ENCODE measurements around the gene MAPRE2.

MAPRE2 gene

DNA sequence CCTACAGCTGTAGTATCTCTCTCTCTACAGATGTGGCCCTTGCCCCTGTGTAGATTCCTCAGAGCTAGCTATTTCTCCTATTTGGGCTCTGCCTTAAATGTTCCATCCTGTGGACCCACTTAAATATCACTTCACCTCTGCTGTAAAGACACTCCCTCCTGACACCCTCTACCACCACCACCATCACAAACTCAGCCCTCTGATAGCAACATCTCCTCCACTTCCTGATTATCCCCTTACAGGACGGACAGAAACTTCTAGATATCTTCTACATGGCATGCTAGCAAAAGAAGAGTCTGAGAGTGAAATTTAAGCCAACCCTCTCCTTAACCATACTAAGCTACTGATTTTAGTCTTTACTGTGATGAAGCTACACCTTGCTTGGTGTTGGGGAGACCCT is 3.2 kb upstream of the MAPRE2 start:
- no peak for DNase-seq (ENCODE audit: low read depth)

DNA sequence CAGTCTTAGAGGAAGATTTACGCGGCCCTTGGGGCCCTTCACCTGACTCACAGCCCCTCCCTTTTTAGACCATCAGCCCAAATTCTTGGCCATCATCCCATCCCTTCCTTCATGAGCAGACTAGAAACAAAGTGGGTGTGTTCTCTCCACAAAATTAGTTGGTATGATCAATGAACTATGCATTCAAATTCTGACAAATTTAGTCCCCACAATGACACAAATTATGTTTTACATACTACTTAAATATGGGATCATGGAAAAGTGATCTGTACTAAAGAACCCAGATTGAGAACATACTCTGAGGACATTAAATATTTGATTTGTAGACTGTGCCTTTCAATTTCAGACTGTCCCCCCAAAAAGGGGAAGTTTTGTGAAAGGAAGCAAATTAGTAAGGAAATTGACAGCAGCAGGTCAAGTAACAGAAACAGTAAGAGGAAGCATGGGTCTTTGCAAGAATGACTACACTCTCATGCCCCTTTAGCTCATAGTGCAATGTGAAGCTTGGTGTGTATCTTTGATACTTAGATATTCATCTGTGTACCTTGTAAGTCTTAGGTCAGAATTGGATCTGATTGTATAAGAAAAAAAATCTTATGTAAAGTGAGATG is 2.2 kb upstream of the MAPRE2 start:
- DNase-seq (ENCODE audit: low read depth): no peak

DNA sequence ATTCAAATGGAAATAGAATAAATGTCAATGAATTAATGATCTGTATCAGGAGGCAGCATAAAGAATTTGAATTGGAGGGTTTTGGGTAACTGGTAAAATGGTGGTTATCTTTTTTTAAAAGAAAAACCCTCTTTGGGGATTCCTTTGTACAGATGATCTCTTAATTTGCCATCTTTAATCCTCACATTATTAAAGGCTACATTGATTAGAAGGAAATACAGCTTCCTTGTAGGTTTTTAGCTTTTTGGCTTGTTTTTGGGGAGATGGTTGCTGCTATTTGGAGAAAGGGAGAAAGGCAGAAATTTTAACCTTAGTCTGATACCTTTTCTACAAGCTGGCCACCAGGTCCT is 600 bp upstream of the MAPRE2 start:
- no peak for DNase-seq (ENCODE audit: low read depth)

DNA sequence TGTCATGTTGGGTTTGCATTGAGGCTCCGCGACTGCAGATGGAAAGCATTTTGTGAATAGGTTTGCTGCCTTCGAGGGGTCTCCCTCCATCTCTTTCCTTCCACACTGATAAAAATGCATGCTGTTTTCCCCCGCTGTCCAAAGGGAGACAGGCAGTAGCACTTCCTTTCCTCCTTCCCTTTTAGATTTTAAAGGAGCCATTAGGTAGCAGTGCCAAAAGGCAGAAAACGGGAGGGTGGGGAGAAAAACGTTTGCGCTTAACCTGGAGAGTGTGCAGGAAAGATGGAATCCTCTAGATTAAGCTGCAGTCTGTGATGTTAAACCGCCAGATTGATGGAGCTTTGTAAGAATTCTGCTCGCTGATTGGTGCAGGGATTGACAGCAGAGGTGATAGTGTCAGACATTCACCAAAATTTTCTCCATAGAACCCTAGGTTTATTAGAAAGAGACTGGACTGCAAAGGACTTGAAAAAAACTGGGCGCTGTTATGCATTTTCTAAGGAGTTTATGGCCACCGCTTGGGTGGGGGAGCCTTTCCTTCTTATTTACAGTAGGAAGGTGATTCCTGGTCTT is 688 bp downstream of the MAPRE2 start:
- no peak for DNase-seq (ENCODE audit: low read depth)

DNA sequence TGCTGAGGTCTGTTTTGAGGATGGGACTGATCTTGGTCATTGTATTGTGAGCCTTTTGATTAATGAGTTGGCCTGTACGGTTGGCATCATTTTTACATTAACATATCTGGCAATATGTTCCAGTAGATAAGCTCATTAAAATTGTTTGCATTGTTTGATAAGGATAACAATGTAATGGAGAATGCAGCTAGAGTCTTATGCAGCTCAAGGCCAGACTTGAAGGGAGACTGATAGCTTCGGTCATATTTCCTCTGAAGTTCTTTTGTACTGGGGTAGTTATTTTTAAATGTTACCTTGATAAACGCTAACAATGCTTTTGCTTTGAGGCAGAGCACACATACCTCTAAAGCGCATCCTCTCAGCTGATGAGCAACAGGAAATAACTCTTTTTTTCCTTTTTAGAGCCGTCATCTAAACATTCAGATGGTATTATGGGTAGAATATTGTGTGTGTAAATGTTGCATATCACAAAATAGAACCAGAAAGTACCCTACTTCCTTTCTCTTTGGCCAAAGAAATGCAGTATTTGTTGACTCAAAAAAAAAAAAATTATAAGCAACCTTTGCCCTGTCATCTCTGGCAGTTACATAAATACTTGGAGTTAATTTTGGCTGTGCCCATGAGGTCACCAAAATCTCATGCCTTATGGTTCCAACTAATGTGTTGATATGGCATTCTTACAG is 1.3 kb downstream of the MAPRE2 start:
- no peak for DNase-seq (ENCODE audit: low read depth)

DNA sequence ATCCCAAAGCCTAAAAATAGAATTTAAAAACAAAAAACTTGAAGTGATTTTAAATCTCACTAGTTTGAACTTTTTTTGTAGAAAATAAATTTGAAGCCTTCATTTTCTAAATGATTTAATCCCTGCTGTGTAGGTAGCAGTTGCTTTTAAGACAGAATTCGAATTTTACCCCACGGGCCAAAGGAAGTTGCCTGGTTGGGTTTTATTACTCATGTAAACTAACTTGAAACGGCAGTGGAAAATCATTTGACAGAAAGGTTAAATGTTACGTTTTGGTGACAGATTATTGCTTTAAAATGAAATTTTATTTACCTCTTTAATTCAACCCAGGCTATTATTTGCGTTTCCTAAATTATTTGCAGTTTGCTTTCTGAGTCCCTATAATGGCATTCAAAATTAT is 2.0 kb downstream of the MAPRE2 start:
- DNase-seq (ENCODE audit: low read depth): no peak

DNA sequence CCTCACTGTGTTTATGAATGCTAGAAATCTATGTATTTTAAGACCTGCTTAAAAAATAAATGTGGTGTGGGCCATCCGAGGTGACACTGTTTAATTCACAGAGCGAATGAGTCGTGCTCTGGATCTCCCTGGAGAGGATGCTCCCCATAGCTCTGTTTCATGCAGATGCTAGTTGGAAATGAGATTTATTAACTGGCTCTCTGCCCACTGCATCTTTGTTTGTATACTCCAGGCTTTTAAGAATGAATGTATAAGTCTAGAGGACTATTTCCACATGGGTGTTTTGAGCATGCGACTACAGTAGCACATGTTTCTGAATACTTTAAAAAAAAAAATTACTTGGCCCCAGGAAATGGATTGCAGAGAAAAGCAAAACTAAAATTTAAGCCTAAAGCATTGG is 3.9 kb downstream of the MAPRE2 start:
- no peak for DNase-seq (ENCODE audit: low read depth)

DNA sequence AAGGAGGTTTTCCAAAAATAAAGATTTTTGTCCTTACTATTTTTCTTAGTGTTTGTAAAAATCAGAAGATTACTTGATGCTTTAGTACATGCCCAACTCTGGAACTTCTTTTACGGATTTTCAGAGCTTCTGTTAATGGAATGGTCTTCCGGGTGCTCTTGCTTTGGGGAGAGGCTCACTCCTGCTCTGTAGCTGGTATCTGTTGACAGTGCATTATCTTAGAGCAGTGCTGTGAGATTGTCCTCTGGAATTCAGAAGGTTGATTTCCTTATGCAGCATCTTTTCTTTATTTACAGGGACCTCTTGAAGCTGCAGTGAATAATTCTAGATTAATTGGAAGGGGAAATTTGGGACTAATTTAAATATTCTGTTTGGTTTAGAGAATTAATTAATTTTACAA is 4.6 kb downstream of the MAPRE2 start:
- no peak for DNase-seq (ENCODE audit: low read depth)

DNA sequence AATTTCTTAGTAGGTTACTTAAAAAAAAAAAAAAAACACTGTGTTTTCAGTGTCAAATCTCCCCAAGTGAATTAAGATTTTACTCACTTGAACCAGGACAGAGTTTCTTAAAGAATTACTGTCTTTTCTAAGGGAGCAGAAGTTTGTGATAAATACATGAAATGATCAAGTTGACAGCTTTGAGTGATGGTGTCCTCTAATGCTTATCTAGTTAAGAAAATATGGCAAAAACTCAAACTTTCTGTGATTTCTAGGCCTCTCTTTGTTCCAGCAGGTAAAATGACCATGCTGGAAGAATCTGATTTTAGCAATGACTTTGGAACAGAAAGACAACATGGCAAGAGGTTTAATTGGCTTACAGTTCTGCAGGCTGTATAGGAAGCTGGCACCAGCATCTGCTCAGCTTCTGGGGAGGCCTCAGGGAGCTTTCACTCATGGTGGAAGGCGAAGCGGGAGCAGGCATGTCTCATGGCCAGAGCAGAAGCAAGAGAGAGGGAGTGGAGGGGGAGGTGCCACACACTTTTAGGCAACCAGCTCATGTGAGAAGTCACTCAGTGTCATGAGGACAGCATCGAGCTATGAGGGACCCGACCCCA is 6.6 kb downstream of the MAPRE2 start:
- no peak for DNase-seq (ENCODE audit: low read depth)

DNA sequence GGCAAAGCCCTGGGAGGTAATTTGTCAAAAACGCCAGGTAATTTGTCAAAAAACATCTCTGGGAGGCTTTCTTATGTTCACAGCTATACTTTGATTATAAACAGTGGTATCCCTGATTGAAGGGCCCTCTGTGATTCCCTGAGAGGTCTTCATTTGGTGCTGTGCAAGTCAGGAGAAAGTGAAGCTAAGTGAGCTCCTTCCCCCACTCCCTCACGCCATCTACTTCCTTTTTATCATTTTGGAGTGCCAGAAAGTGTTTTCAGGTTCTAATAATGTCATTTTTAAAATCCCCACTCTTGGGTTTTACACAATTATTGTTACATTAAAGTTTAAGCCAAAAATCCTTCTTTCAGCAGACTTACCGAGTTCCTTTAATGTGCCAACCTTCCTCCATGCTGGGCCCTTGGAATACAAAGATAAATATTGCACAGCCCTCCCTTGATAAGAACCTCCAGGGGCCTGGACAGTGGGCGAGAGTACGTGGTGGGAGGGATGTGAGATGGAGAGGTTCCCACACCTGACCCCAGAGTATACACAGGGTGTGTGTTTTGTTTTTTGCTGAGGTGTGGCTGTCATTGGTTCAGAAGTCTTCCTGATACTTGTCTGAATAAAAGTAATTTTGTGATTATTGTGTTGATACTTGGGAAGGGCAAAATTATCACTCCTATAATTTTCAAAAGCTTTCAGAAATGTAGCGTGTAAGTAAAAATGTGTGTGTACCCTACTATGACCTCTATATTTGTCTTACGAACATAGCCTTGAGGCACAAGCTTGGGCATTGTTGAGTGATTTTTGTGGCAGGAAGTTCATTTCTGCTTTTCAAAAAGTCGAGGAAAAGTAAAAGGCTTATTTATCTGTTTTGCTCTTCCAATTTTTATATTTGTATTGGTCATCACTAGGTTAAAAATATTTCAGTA is 8.2 kb downstream of the MAPRE2 start:
- DNase-seq (ENCODE audit: low read depth): no peak

DNA sequence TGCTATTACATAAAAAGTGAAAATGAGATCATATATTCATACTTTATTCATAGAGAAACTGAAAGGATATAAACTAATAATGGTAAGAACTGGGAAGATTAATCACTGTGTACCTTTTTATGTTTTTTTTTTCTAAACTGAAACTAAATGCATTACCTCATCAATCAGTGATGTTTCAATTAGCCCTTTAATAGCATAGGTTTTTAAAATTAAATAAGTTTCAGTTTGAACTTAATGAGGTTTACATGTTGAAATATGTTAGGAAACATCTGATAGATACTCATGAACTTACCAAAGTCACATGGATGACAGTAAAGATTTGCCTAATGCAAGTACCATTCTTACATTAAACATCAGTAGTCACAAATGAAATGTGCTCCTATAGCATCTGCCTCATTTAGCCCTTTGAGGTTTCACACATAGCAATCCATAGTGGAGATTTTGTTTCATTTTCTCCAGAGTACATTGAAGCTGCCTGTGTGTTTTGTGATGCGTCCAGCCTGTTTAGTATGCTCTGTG is 8.9 kb downstream of the MAPRE2 start:
- no peak for DNase-seq (ENCODE audit: low read depth)

DNA sequence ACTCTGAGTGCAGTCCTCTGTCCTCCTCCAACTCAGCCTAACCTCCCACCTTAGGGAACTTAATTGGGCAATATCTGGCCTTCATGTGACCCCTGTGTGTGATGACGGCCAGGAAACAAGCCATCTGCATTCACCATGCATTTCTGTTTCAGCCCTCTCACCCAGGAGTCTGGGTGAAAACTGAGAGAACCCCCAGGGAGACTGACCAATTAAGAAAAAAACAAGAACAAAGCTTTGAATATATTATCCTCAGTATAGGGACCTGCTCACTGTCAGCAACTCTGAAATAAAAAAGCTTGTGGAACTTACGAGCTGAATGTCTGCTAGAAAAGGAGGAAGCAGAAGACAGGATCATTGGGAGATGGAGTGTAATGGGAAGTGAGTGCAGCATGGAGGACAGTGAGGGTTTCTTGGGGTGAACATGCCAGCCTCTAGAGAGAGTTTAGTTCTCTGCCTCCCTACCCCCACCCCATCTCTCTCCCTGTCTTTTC is 9.5 kb downstream of the MAPRE2 start:
- no peak for DNase-seq (ENCODE audit: low read depth)

DNA sequence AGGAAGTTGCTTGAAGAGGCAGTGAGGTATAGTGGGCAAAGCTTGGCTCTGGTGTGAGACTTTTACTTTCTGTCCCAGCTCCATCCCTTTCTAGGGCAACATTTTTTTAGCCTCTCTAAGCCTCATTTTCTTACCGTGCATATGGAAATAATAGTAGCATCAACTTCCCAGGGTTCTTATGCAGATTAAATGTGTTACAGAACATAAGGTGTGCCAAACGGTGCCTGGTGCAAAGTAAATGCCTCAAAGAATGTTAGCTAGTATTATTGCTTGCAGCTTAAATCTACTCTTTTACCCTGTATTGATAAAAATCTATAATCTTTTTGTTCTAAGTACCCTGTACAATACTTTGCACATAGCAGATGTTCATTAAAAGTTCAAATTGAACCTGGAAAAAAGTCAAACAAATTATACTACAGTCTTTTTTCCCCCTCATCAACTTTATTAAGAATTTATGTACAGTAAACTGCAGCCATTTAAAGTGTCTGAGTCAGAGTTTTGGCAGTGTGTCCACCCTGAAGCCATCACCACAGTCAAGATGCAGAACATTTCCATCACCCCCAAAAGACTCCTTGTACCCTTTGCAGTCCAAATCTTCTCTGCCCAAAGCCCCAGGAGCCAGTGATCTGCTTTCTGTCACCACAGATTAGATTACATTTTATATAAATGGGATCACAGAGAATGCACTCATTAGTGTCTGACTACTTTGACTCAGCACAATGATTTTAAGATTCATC is 10.6 kb downstream of the MAPRE2 start:
- DNase-seq (ENCODE audit: low read depth): no peak

DNA sequence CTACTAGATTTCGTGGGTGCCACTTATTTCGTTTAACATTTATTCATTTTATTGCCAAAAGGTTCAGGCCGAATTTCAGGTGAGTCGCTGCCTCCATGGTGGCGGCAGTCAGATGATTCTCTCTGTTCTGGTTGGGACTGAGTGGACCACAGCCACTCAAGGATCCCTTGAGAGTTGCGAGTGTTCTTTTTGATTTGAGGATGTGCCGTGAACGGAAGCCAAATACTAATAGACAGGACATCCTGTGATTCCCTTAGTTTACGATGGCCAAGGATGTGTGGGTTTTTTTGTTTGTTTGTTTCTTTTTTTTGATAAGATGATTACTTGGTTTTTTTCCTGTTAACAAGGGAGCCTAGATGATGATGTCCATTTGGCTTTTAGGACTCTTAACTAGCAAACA is 13.2 kb downstream of the MAPRE2 start:
- DNase-seq (ENCODE audit: low read depth): no peak

DNA sequence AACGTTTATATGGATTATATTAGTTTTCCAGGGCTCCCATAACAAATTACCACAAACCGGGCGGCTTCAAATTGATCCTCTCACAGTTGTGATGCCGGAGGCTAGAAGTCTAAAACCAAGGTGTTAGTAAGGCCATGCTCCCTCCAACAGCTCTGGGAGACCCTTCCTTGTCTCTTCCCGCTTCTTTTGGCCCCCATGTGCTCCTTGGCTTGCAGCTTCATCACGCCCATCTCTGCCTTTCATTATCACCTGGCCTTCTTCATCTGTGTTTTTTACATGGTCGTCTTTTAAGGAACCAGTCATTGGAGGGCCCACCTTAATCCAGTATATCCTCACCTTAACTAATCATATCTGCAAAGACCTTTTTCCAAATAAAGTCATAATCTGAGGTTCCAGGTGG is 13.9 kb downstream of the MAPRE2 start:
- no peak for DNase-seq (ENCODE audit: low read depth)

DNA sequence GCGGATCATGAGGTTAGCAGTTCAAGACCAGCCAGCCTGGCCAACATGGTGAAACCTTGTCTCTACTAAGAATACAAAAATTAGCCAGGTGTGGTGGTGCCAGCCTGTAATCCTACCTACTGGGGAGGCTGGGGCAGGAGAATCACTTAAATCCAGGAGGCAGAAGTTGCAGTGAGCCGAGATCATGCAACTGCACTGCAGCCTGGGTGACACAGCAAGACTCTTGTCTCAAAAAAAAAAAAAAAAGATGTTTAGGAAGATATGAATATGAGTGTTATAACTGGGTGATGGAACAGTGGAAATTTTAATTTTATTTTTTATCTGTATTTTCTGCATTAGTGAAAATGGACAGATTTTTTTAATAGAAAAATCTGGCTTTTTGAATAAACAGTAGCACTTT is 14.5 kb downstream of the MAPRE2 start:
- DNase-seq (ENCODE audit: low read depth): no peak

DNA sequence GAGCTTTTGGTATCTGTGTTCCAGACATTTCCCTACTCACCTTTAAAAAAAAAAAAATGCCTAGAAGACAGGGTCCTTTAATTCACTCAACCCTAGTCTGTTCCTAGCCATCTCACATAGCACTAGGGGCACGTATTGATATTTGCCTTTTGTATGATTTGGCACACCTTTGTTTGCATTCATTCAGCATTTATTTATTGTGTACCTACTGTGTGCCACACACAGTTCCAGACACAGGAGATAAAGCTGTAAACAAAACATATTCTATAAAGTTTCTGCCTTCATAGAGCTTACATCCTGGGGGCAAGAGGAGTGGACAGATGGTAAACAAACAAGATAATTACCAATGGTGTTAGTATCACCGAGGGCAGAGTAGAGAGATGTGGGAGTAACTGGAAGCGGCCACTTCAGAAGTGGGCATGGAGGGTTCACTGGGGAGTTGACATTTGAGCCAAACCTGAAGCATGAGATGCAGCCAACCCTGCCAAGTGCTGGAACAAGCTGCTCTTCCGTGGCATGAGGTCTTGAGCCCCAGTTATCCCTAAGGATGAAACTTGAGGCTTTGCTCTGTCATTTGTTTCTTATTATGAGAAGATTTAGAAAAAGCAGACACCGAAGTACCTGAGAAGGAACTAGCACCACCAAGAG is 18.2 kb downstream of the MAPRE2 start:
- DNase-seq (ENCODE audit: low read depth): no peak

DNA sequence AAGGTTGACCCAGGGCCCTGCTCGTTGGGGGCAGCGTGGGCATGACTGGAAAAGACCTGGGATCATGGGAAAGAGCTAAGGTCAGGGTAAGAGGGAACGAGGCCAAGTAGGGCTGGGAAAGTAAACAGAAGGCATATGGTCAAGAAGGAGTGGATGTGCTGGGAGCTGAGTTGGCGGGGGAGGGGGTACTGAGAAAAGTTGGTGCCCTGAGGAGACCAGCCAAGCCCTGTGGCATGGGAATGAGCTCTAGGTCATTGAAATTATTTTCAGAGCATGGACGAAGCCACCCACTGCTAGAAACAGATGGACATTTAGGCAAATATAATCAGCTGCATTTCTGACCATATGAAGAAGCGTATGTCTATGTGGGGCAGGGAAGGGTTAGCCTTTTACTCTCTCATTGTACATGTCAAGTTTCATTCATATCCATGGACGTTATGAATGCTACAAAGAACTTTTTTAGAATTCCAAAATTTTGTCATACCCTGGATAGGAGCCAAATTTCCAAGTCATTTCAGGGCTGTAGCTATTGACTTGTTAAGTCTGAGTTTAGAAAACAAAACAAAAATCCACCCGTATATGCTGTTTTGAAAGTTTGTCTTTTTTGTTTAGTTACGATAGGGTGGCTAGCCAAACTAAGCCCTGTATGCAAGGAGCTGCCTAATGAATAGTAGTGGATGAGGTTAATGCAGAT is 19.1 kb downstream of the MAPRE2 start:
- no peak for DNase-seq (ENCODE audit: low read depth)

DNA sequence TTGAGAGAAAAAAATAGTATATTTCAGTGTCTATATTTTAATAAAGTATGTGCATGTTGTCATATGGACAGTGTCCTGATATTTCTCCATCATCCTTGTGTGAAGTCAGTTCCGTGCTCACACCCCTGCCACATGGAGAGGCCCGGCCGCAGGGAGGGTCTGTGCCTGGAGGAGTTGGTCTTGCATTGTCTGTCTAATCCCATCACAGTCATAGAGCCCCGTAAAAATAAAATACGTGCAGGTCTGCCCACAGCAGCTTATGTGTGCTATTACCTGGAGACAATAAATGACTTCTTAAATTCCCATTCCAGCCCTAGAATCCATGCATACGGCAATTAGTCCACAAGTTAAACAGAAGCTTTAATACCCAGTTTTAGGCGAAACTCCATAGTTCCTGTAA is 20.1 kb downstream of the MAPRE2 start:
- DNase-seq (ENCODE audit: low read depth): no peak

DNA sequence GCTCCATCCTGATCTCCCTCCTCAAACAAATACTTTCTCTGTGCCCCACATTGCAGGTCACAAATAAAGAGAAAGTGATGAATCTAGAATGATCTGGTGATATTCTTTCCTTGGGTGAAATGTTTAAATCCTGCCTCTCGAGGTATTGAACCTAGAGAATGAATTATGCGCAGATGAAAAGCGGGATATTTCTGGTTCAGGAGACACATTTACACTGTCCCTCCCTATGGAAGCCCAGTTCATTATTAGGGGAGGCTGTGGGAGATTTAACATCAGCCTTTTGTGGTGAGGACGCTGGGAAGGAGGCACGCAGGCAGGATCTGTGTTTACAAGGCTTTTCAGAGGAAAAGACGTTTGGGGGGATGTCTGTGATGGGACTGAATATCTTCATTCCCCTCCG is 20.6 kb downstream of the MAPRE2 start:
- no peak for DNase-seq (ENCODE audit: low read depth)
